ENCODE data around the gene COLEC11. TPM values are rescaled to one million over a fixed set of nuclear protein-coding genes. Genes with fewer than 3 reads are reported as not detected.

Gene COLEC11
- total and polyA plus RNA-seq, 2 experiments from 2014 or later: 1.3 to 1.5 TPM

DNA sequence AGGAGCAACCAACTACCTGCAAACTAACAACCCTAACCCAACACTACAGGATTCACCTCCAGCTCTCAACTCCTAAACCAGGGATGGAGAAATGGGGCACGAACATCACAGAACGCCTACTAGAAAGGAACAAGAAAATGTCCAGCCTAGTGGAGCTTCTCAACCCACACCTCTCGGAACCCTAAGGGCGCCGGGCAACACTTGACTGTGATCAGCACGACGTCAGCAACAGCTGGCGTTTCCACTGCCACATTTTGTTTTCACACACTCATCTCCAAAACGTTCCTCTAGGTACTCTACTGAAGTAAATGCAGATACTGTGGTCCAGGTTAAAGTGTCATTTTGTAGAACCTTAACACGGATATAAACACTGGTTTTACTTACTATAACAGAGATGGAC, 41.0 kb upstream of the COLEC11 start (continued):
- TF ChIP-seq REST (IDR thresholded peaks at IDR 0.05; ENCODE audit: unreplicated experiment) (no peak), NANOG (IDR thresholded peaks at IDR 0.05; ENCODE audit: borderline replicate concordance) (no peak), STAT1 (IDR thresholded peaks at IDR 0.05; ENCODE audit: unreplicated experiment) (no peak), CREB1 (CRISPR knock-in tag; IDR thresholded peaks at IDR 0.05; ENCODE audit: low read depth) (no peak), ZNF114 (CRISPR knock-in tag; IDR thresholded peaks at IDR 0.05) (no peak), ZNF331 (CRISPR knock-in tag; IDR thresholded peaks at IDR 0.05; ENCODE audit: low read depth) (no peak), CTCF (conservative IDR thresholded peaks at IDR 0.05; ENCODE audit: low read depth in 2 of 2) (no peak), EZH2 (IDR thresholded peaks at IDR 0.05; ENCODE audit: low read depth, unreplicated experiment) (no peak)

GRCh38 chr2:3557639-3558204, 37.2 kb upstream of the COLEC11 start:
- peak overlapping the region; percentile 91 for H3K4me3 Mint-ChIP-seq
- Histone ChIP-seq H3K36me3 (ENCODE audit: insufficient read depth) (peaks cover 44% of the 10 kb centered on the region), H3K4me1 (ENCODE audit: insufficient read depth) (peaks cover 10% of the 10 kb centered on the region), H3K79me2 (replicated peaks; ENCODE audit: insufficient read depth) (peaks cover 67% of the 10 kb centered on the region), H4K20me1 (replicated peaks; ENCODE audit: insufficient read depth) (peaks cover 18% of the 10 kb centered on the region; the same call in 1 of the 2 replicates), H3K27ac (ENCODE audit: low read depth) (peak overlapping the region; percentile 95), H3K4me2 (peak overlapping the region; percentile 89), H3K9me2 (ENCODE audit: insufficient read depth) (no peaks in the 10 kb centered on the region), H2AFZ (0 out of 2 replicates have a peak overlapping the region, but pooled peaks have one; percentile 16), H3F3A (replicated peaks; ENCODE audit: low read depth) (peaks cover 9% of the 10 kb centered on the region; the same call in 1 of the 2 replicates), H3K27me3 (ENCODE audit: insufficient read depth) (no peaks in the 10 kb centered on the region), H3K4me3 (peak overlapping the region; percentile 87)
- peaks cover 6% of the 10 kb centered on the region for H3K4me1 Mint-ChIP-seq
- DNase-seq (ENCODE audit: low spot score) (no peak), ATAC-seq (peak; percentile 34)
- H3K27me3 Mint-ChIP-seq (ENCODE audit: insufficient read depth, low read depth, poor library complexity): peaks cover 5% of the 10 kb centered on the region
- H3K36me3 Mint-ChIP-seq (ENCODE audit: low read depth): peaks cover 65% of the 10 kb centered on the region
- H3K27ac Mint-ChIP-seq: peak overlapping the region; percentile 96
- H3K9me3 Mint-ChIP-seq: no peaks in the 10 kb centered on the region
- TF ChIP-seq REST (IDR thresholded peaks at IDR 0.05; ENCODE audit: unreplicated experiment) (no peak), NANOG (IDR thresholded peaks at IDR 0.05; ENCODE audit: borderline replicate concordance) (no peak), POLR2AphosphoS5 (IDR thresholded peaks at IDR 0.05; ENCODE audit: low read depth) (no peak), ZNF331 (CRISPR knock-in tag; IDR thresholded peaks at IDR 0.05; ENCODE audit: low read depth) (no peak), STAT1 (IDR thresholded peaks at IDR 0.05; ENCODE audit: unreplicated experiment) (no peak), CREB1 (CRISPR knock-in tag; IDR thresholded peaks at IDR 0.05; ENCODE audit: low read depth) (no peak), ZNF114 (CRISPR knock-in tag; IDR thresholded peaks at IDR 0.05) (no peak), EZH2 (IDR thresholded peaks at IDR 0.05; ENCODE audit: low read depth, unreplicated experiment) (no peak)

Measured in GM23338 (cell line).